ENCODE results near the gene ZNF43.
"Not testable (repeated sequence)": the region's sequence is repeated elsewhere in the genome, so short reads cannot be mapped to it uniquely, and the experiment has no call there.

Gene ZNF43

DNA sequence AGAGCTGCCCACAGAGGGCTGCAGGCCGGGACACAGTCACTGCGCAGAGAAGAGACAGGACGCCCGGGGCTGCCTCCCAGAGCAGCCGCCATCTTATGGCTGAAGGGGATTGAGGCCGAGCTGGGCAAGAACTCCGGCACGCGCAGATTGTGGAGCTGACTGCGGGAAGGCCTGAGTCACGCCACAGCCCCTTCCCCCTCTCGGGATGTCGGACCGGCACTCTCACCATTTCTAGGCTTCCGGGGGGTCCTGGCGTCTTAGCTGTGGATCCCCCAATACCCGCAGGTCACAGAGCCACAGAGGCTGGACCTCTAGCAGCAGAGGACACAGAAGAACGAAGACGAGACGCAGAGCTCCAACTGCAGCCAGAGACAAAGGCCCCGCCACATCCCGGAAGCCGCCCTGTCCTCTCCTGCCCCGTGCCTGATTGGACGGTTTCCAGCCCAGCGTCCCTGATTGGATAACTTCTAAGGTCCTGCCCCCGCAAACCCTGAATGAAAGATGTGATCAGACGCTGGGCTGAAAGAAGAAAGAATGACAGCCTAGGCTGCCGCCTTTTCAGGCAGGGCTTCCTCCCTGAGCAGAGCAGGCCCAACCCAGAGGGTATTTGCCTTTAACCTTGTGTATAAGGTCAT is at the start of gene ZNF43:
ZNF43 (minus strand) TSS at position 373 of the 635 bp plus-strand sequence; CDS start at position 229, 144 bp downstream.
- peak; percentile 90 for DNase-seq

DNA sequence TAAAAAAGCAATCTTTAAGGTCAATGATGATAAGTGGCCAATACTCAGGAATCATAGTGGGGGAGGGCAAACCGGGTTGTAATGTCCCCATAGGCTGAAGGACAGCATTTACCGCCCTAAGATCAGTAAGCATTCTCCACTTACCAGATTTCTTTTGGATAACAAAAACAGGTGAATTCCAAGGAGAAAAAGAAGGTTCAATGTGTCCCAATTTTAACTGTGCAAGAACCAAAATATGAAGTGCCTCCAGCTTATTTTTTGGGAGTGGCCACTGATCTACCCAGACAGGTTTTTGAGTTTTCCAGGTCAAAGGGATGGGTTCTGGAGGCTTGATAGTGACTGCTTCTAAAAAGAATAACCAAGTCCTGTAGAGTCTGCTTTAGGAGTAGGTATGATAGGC is 49.5 kb upstream of the ZNF43 start:
- DNase-seq = not testable (repeated sequence)

DNA sequence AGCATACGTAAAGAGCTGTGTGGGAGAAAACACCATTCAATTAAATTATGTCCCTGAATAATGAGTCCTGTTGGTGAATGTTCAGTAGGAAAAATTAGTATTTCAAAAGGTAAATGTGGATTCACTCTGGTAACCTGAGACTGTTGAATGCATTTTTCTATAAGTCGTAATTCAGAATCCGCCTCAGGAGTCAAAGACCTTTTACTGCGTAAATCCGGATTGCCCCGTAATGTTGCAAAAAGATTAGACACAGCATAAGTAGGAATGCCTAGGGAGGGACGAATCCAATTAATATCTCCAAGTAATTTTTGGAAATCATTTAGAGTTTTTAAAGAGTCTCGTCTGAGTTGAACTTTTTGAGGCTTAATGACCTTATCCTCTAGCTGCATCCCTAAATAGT is 48.8 kb upstream of the ZNF43 start:
- DNase-seq = not testable (repeated sequence)

DNA sequence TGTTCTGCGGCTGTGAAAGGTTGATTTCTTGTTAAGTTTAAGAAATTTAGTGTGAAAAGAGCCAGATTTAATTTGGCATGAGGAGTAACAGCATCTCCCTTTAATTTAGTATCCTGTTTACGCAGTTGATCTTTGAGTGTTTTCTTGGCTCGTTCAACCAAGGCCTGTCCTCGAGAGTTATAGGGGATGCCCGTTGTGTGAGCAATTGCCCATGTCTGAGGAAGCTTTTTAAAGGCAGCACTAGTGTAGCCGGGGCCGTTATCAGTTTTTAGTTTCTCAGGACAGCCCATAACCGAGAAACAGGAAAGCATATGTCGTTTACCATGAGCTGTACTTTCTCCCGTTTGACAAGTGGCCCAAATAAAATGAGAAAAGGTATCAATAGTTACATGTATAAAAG is 47.5 kb upstream of the ZNF43 start:
- no peak for DNase-seq

DNA sequence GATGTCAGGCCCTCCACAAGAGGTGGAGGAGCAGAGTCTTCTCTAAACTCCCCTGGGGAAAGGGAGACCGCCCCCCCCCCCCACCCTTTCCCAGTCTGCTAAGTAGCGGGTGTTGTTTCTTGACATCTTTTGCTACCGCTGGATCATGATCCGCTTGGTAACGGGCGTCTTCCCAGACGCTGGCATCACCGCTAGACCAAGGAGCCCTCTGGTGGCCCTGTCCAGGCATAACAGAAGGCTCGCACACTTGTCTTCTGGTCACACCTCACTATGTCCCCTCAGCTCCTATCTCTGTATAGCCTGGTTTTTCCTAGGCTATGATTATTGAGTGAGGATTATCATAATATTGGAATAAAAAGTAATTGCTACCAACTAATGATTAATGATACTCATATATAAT is 44.8 kb upstream of the ZNF43 start:
- DNase-seq = not testable (repeated sequence)

DNA sequence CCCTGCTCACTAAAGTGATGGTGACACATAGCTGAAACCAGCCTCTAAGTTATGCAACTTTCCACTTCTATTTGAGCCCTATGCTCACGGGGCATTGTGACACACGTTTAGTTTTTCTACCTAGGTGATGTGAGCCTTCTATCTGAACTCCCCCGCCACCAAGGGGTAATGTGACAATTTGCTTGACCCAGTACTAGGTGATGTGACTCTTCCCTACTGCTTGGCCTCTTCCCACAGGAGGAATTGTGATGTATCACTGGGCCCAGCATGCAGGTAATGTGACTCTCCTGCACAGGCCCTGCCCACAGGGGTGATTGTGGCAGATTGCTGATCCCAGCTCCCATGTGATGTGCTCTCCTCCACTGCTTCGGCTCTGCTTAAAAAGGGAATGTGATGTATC is 42.7 kb upstream of the ZNF43 start:
- no peak for DNase-seq

DNA sequence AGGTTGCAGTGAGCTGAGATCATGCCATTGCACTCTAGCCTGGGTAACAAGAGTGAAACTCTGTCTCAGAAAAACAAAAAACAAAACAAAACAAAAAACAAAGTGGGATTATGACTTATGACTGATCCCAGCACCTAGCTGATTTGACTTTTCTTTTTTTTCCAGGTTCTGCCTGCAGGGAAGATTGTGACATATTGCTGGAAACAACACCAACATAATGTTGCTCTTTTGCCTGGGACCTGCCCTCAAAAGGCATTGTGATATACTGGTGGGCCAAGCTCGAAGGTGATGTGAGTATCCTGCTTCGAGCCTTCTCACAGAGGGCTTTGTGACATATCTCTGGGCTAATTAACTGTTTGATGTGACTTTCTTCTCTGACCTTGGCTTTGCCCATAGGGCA is 42.0 kb upstream of the ZNF43 start:
- DNase-seq = no peak

DNA sequence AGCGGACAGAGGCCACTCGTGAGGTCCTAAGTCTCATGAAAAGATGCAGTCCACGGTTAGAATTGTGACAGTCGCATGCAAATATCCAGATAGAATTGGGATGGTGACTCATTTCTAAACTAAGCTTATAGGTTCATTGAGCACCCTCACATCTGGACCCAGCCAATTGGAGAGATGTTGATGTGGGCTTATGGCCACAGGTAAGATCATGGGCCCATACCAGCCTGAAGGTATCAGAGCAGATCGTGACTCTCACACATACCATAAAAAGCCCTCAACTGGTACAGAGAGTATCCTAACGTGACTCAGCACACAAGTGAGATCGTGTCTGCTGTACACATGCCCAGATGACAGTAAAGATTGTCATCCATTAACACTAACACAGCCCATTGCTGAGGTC is 40.6 kb upstream of the ZNF43 start:
- not testable (repeated sequence) for DNase-seq

DNA sequence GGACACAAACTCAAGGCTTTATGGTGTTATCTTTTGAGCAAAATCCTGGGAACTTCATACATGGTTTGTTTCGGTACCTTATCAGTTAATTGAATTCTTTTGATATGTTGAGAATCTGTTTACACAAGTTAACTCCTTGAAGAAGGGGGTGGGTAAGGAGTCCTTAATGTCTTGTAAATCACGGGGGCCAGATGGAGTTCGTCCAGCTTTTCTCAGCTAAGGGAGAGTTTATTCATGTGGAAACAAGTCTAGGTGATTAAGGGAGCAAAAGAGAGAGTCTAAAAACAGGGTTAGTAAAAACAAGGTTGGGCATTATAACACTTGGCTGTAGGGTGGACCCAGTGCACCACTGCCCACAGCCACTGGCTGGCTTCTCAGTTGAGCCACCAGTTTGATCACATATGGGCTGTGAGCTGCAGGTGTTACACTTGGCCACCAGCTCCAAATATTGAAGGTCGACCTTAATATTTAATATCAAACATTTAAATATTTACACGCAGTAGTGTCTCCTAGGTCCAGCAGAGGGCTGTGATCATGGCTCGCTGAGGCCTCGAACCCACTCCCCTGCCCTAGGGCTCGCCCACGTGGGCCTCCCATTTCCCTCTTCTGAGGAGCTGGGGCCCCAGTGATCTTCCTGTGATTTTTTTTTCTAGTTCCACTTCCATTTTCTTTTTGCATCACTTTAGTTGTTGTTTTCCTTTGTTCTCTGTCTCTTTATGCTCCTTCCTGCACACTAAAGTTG is 21.0 kb upstream of the ZNF43 start:
- no peak for DNase-seq

DNA sequence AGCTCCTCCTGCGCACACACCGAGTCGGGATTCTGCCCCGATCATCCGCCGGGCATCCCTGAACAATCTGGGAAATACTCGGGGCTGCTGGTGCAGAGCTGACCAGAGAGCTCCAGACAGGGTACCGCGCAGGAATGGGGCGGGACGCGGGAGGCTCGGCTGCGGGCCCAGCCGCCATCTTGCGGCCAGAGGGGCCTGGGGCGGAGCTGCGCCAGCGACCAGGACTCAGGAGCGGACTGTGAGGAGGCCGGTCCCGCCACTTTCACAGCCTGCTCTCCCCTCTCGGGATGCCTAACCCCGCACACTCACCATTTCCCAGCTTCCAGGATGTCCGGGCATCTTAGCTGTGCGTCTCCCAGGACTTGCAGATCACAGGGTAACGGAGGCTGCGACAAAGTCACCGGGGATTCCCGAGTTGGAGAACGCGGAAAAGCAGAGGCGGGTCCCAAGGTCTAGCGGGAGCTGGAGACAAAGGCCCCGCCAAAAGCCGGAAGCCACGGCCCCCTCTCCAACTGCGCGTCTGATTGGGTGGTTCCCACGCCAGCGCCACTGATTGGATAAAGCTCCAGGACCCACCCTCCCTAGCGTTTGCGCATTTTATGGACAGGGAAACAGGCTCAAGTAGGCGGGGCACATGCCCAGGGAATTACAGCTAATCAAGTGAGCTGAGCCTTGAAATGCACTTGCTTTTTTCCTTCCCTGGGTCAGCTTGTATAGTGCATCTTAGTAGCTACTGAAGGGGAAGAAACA is 15.8 kb upstream of the ZNF43 start:
- peak; percentile 91 for DNase-seq

DNA sequence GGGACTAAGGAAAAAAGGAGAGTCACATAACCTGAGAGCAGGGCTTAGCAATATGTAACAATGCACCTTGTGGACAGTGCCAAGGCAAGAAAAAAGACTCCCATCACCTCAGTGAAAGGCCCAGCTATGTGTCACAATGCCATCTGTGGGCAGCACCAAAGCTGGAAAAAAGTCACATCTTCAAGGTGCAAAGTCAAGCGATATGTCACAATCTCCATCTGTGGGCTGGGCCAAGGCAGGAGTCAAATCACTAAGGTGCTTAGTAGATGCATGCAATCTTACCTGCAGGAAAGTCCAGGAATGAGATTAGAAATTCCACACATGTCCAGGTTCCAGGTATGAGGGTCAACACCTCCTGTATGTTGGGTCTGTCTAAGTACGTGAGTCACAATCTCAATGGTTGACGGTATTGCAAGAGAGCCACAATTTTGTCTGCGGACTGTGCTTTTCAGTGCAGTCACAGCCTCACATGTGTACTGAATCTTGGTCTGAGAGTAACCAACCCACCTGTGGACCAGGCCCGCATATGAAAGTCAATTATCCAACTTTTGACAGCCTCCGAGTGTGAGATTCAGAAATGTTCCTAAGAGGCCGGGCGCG is 14.8 kb upstream of the ZNF43 start:
- no peak for DNase-seq

DNA sequence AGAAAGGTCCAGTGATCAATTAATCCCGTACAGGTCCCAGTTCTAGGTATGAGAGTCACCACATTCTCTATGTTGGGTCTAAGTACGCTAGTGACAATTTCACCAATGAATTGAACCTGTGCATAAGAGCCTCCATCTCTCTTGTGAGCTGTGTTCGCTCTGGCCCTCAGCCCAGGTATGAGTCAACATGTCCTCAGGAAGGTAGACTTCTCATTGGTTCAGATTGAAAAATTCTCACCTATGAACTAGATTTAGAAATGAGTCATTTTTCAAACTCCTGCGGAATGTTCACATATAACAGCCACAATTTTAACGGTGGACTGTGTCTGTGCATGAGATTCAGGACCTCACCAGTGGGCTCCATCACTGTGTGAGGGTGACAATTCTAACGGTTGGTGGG is 12.7 kb upstream of the ZNF43 start:
- no peak for DNase-seq

DNA sequence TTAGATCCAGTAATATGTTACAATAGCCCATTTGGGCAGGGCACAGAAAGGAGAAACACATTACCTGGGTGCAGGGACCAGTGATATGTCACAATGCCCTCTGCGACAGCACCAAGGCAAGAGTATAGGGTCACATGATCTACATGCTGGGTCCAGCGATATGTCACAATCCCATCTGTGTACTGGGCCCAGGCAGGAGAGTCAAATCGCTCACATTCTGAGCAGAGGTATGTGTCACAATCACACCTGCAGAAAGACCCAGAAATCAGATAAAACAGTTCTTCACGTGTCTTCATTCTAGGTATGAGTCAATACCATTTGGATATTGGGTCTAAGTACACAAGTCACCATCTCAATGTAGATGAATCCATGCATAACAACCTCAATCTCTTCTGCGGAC is 7.1 kb upstream of the ZNF43 start:
- no peak for DNase-seq

DNA sequence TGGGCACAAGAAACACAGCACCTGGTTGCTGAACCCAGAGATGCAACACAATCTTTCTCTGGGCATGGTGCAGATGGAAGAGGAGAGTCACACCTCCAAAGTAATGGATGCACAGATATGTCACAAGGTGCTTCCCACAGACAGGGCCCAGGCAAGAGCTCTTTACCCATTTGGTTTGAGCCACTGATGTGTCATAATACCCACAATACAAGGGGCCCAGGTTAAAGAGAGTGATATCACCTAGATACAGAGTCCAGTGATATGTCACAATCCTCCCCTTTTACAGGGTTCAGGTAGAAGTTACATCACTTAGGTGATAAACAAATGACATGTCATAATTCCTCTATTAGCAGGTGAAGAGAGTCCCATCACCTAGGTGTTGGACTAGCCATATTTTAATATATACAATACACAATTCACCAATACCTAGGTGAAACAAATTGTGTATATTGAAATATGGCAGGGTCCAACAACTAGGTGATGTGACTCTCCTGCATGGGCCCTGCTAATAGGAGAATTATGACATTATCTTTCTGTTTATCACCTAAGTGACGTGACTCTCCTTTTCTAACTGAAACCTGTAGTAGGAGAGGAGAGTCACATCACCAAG is 5.6 kb upstream of the ZNF43 start:
- no peak for DNase-seq

DNA sequence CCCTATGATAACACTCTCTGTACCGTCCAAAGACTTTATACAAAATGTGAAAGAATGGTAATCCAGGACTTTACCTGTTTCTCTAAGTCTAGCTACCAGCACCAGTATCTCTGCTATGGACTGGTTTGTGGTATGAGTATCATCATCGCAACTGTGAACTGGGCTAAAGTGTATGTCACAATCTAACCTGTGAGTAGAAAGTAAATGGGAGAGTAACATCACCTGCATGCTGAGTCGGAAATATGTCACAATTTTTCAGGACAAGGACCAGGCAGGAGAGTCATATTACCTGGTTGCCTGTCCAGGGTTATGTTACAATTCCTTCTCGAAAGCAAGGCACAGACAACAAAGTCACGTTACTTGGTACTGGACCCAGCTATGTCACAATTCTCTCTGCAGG is 5.1 kb upstream of the ZNF43 start:
- DNase-seq = no peak

DNA sequence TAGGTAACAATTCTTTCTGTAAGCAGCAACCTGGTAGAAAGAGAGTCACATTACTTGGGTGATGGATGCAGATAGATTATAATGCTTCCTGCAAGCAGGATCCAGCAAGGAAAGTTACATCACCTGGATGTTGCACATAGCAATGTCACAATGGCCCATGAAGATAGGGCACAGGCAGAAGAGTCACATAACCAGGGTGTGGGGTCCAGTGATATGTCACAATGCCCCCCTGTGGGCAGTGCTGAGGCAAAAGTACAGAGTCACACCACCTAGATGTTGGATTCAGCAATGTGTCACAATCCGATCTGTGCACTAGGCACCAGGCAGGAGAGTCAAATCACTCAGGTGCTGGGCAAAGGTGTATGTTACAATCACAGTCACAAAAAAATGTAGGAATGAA is 4.0 kb upstream of the ZNF43 start:
- DNase-seq = no peak

DNA sequence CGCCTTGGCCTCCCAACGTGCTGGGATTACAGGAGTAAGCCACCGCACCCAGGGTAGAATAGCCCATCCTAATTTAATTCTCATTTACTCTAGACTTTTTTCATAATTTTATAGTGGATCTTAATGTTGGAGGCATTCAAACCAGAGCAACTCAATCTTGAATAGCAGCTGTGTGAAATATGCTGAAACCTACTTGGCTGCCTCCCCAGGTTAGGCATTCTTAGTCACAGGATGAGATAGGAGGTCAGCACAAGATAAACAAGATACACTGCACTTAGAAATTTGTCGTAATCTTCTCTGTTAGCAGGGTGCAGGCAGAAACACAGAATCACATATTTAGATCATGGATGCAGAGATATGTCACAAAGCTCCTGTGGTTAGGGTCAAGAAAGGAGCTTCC is 2.7 kb upstream of the ZNF43 start:
- no peak for DNase-seq

DNA sequence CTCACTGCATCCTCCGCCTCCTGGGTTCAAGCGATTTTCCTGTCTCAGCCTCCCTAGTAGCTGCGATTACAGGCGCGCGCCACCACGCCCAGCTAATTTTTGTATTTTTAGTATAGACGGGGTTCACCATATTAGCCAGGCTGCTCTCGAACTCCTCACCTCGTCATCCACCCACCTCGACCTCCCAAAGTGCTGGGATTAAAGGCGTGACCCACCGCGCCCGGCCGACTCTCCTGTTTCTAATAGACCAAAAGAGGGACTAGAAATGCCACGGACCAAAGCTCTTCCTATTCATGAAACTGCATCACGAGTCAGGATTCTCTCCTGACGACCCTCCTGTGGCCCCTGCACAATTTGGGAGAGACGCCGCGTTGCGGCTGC is 563 bp downstream of the ZNF43 start:
- DNase-seq = no peak

DNA sequence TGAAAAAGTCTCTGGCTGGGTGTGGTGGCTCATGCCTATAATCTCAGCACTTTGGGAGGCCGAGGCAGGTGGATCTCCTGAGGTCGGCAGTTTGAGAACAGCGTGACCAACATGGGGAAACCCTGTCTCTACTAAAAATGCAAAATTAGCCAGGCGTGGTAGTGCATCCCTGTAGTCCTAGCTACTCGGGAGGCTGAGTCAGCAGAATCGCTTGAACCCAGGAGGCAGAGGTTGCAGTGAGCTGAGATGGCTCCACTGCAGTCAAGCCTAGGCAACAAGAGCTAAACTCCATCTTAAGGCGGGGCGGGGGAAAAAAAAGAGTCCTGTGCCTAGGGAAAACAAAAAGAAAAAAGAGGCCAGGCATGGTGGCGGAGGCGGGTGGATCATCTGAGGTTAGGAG is 2.2 kb downstream of the ZNF43 start:
- peak; percentile 43 for DNase-seq

DNA sequence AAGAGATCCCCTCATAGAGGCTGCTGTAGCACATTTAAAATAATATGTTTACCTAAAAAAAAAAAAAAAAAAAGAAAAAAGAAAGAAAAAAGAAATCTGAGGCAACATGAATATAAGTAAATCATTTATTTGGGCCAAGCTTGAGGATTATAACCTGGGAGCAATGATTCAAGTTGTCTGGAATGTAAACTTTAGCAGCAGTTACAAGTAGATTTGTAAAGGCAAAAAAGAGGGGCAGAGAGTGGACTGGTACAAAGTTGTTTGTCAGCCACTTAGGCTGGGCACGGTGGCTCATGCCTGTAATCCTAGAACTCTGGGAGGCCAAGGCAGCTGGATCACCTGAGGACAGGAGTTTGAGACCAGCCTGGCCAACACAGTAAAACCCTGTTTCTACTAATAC is 11.3 kb downstream of the ZNF43 start:
- no peak for DNase-seq

DNA sequence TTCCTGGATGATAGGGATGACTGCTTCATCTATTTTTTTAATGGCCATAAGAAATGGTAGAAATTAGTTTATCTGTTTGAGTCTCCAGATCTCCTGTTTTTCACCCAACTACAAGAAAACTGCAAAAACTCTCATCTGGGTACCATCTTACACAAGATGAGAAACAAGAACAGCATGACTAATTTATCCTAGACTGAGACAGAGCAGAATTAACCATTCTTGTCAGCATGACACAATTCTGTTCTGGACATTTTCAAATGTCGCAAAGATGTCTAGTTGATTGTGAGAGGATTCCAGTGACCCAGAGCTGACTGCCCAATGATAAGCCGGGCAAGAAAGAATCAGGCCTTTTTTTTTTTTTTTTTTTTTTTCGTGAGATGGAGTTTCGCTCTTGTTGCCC is 12.8 kb downstream of the ZNF43 start:
- DNase-seq = no peak

DNA sequence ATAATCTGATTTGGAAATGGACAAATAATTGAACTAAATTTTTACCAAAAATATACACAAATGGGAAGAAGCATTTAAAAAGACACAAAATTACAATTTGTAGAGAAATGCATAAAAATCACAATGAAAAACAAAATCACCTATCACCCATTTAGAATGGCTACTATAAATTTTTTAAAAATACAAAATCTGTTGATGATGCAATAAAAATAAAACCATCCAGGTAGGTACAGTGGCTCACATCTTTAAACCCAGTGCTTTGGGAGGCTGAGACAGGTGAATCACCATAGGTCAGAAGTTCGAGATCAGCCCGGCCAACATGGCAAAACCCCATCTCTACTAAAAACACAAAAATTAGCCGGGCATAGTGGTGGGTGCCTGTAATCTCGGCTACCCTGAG is 23.5 kb downstream of the ZNF43 start:
- DNase-seq = no peak

DNA sequence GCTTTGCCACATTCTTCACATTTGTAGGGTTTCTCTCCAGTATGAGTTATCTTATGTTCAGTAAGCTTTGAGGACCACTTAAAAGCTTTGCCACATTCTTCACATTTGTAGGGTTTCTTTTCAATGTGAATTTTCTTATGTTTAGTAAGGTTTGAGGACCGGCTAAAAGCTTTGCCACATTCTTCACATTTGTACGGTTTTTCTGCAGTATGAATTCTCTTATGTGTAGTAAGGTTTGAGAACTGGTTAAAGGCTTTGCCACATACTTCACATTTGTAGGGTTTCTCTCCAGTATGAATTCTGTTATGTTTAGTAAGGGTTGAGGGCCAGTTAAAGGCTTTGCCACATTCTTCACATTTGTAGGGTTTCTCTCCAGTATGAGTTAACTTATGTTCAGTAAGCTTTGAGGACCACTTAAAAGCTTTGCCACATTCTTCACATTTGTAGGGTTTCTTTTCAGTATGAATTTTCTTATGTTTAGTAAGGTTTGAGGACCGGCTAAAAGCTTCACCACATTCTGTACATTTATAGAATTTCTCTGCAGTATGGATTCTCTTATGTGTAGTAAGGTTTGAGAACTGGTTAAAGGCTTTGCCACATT is 27.5 kb downstream of the ZNF43 start:
- DNase-seq = not testable (repeated sequence)
